K562 (cell line): ENCODE results near the gene HDAC7. TPM values are rescaled to one million over a fixed set of nuclear protein-coding genes. Genes with fewer than 3 reads are reported as not detected.

Source experiments
- ADNP ChIP-seq: fragments of 200-800 bp; sonication (Bioruptor generic); IDR thresholded peaks from 2 replicates; pipeline ENCODE4 v1.6.1; 2016; ENCODE audit warnings: missing genetic modification characterization, missing compliant biosample characterization
- ARHGAP35 ChIP-seq: fragments of 450-650 bp; IDR thresholded peaks from 2 replicates; pipeline ENCODE4 v1.6.1; 2018; ENCODE audit not compliant: partially characterized antibody
- ARID1B ChIP-seq: fragments of 450-650 bp; IDR thresholded peaks from 2 replicates; pipeline ENCODE4 v1.6.1; 2016; ENCODE audit warnings: antibody characterized with exemption, mild to moderate bottlenecking, inconsistent platforms
- ARID3A ChIP-seq: IDR thresholded peaks from 2 replicates; pipeline ENCODE4 v1.6.1; 2012; ENCODE audit warnings: low read depth, low read length, improper control_type of control experiment, borderline replicate concordance
- BMI1 ChIP-seq: fragments of 150-350 bp; IDR thresholded peaks from 2 replicates; pipeline ENCODE4 v1.6.1; 2014; ENCODE audit warnings: low read length
- ETS2 ChIP-seq: IDR thresholded peaks from 2 replicates; pipeline ENCODE4 v1.6.1; 2016; ENCODE audit warnings: borderline replicate concordance, missing genetic modification characterization, mild to moderate bottlenecking, moderate library complexity, missing compliant biosample characterization; ENCODE audit not compliant: poor library complexity, severe bottlenecking
- FOS ChIP-seq: IDR thresholded peaks from 3 replicates; pipeline ENCODE4 v1.6.1; 2011; ENCODE audit not compliant: insufficient read length; ENCODE audit errors: extremely low read depth
- MCM5 ChIP-seq: fragments of 450-650 bp; IDR thresholded peaks from 2 replicates; pipeline ENCODE4 v1.6.1; 2016; ENCODE audit warnings: low read depth
- MLX ChIP-seq, 2 experiments: fragments of 450-650 bp in 1 of 2; sonication (generic) in 1 of 2; formaldehyde crosslinking; conservative IDR thresholded peaks; 2 replicates each; pipeline versions ENCODE4 v1.4.0 to v1.8.1; 2020 to 2022; ENCODE audit warnings: mild to moderate bottlenecking in 1 of 2, missing genetic modification reagents in 1 of 2
- NELFE ChIP-seq: IDR thresholded peaks from 2 replicates; pipeline ENCODE4 v1.6.1; 2011; ENCODE audit warnings: mild to moderate bottlenecking; ENCODE audit not compliant: insufficient read depth, insufficient read length
- PML ChIP-seq: IDR thresholded peaks from 2 replicates; pipeline ENCODE4 v1.6.1; 2012; ENCODE audit warnings: low read length, inconsistent platforms
- POLR3A ChIP-seq: IDR thresholded peaks from 2 replicates; pipeline ENCODE4 v1.6.1; 2011; ENCODE audit warnings: borderline replicate concordance, mild to moderate bottlenecking, moderate library complexity; ENCODE audit not compliant: insufficient read length, insufficient read depth; ENCODE audit errors: extremely low read depth
- RFX5 ChIP-seq: IDR thresholded peaks from 2 replicates; pipeline ENCODE4 v1.6.1; 2011; ENCODE audit warnings: low read depth, mild to moderate bottlenecking, improper control_type of control experiment, low read length
- SNIP1 ChIP-seq: fragments of 450-650 bp; IDR thresholded peaks from 2 replicates; pipeline ENCODE4 v1.7.1; 2017; ENCODE audit warnings: low read depth, mild to moderate bottlenecking
- TBP ChIP-seq: optimal IDR thresholded peaks from 2 replicates; pipeline ENCODE3; 2011; ENCODE audit warnings: low read depth, low read length, improper control_type of control experiment
- TOE1 ChIP-seq, 2 experiments: fragments of 450-650 bp in 1 of 2; sonication (generic) in 1 of 2; formaldehyde crosslinking in 1 of 2; IDR thresholded peaks; 2 replicates each; pipeline versions ENCODE4 v1.7.1 to v1.8.0; 2016 to 2022; ENCODE audit warnings: borderline replicate concordance in 2 of 2, mild to moderate bottlenecking in 2 of 2, antibody characterized with exemption in 1 of 2, inconsistent platforms in 1 of 2, low read depth in 1 of 2, missing genetic modification reagents in 1 of 2, moderate library complexity in 1 of 2
- ZNF134 ChIP-seq: fragments of 250-450 bp; sonication (Bioruptor Pico); conservative IDR thresholded peaks from 2 replicates; pipeline ENCODE4 v1.4.0; 2020
- ZNF23 ChIP-seq: fragments of 250-450 bp; sonication (Bioruptor Pico); IDR thresholded peaks from 2 replicates; pipeline ENCODE4 v1.4.0; 2020; ENCODE audit warnings: mild to moderate bottlenecking
- ZNF239 ChIP-seq: fragments of 250-450 bp; sonication (Bioruptor Pico); IDR thresholded peaks from 2 replicates; pipeline ENCODE4 v1.4.0; 2020; ENCODE audit warnings: mild to moderate bottlenecking
- ZNF561 ChIP-seq: fragments of 450-650 bp; formaldehyde crosslinking; conservative IDR thresholded peaks from 2 replicates; pipeline ENCODE4 v1.4.0; 2020; ENCODE audit warnings: mild to moderate bottlenecking, moderate library complexity
- ZNF639 ChIP-seq, 2 experiments: fragments of 200-800 bp in 1 of 2; sonication (Bioruptor generic) in 1 of 2; sonication (generic) in 1 of 2; formaldehyde crosslinking in 1 of 2; IDR thresholded peaks in 1 of 2; conservative IDR thresholded peaks in 1 of 2; 2 replicates each; pipeline versions ENCODE4 v1.5.0 to v1.6.1; 2016 to 2020; ENCODE audit warnings: missing compliant biosample characterization in 1 of 2, missing genetic modification characterization in 1 of 2, missing genetic modification reagents in 1 of 2
- ZNF830 ChIP-seq: fragments of 250-450 bp; sonication (Bioruptor Pico); IDR thresholded peaks from 2 replicates; pipeline ENCODE4 v1.5.0; 2021; ENCODE audit warnings: mild to moderate bottlenecking
- polyA plus RNA-seq, 8 experiments: library from polyadenylated mRNA; depleted of rRNA in 4 of 8; stranded (reverse) in 5 of 8; unstranded in 3 of 8; fragments of >200 nt; fragmentation: Nextera tagmentation in 2 of 8; fragmentation: Illumina TruSeq in 1 of 8; extraction: Ambion mirVana in 2 of 8; extraction: Trizol in 1 of 8; gene quantifications; 2 replicates each; pipeline versions ENCODE4 v1.2.1 to v1.2.3, GENCODE V29; 2011 to 2014; ENCODE audit warnings: inconsistent platforms in 1 of 8, missing spikeins in 1 of 8
- total RNA-seq, 7 experiments: library from RNA; depleted of rRNA in 6 of 7; stranded (reverse); fragments of >200 nt in 6 of 7; fragmentation: Illumina TruSeq in 2 of 7; extraction: Trizol in 2 of 7; gene quantifications; 2 replicates each; pipeline versions ENCODE4 v1.2.1 to v1.2.3, GENCODE V29; 2011 to 2021; ENCODE audit warnings: low replicate concordance in 1 of 7

HDAC7 gene
- total and polyA plus RNA-seq, 9 of the 15 experiments (the other 6 are each of a cell fraction or from before 2014, with no cell fraction given), result 2.5 to 129 (median 31.1) TPM

GRCh38 chr12:47742253-47742825 lies 77.4 kb downstream of the HDAC7 start (continued):
- TF ChIP-seq ZNF134 (CRISPR knock-in tag) (no peak), ZNF23 (no peak), FOS (no peak), RFX5 (no peak), TOE1 (IDR thresholded peaks at IDR 0.05; ENCODE audit: borderline replicate concordance) (no peak), TOE1 (CRISPR knock-in tag; IDR thresholded peaks at IDR 0.05; ENCODE audit: borderline replicate concordance, low read depth) (no peak), ADNP (tag) (no peak), MCM5 (no peak), MLX (CRISPR knock-in tag; conservative IDR thresholded peaks at IDR 0.05) (no peak), ARID1B (no peak), ZNF561 (CRISPR knock-in tag) (no peak), ETS2 (tag) (no peak), TBP (no peak), PML (no peak), ARHGAP35 (no peak), ZNF239 (CRISPR knock-in tag) (no peak), POLR3A (no peak), BMI1 (no peak), NELFE (no peak), ZNF639 (CRISPR knock-in tag; conservative IDR thresholded peaks at IDR 0.05 in 1 of 2, IDR thresholded peaks at IDR 0.05 in 1 of 2) (no peak), SNIP1 (no peak), ARID3A (no peak), ZNF830 (CRISPR knock-in tag) (no peak)
